Activated CD4-positive, CD25-positive, alpha-beta regulatory T cell treated with anti-CD3 and anti-CD28 coated beads, Interleukin-2, amount 50 U/mL, for 72 hours (primary cell): ENCODE measurements around the gene HTRA3.
A peak's percentile ranks its signal among the peaks of the same experiment; 100 is the strongest.

ENCODE experiments used
- DNase-seq: peaks from one replicate; pipeline ENCODE4 v3.0.0; 2021

Gene HTRA3

GRCh38 chr4:8269535-8270417, at the start of gene HTRA3:
Gene HTRA3, plus strand, starts transcription at chr4:8269754. Its CDS starts 215 bp downstream, at chr4:8269969.
- no peak for DNase-seq

GRCh38 chr4:8220661-8221450, 48.7 kb upstream of the HTRA3 start:
- no peak for DNase-seq

GRCh38 chr4:8221476-8221875, 48.1 kb upstream of the HTRA3 start:
- DNase-seq: no peak

GRCh38 chr4:8221985-8222384, 47.6 kb upstream of the HTRA3 start:
- no peak for DNase-seq

- no peak for DNase-seq
These were observed 46.8 kb upstream of the HTRA3 start for GRCh38 chr4:8222609-8223388.

- DNase-seq: no peak
These were observed 45.1 kb upstream of the HTRA3 start for GRCh38 chr4:8224267-8224974.

GRCh38 chr4:8224975-8225625, 44.5 kb upstream of the HTRA3 start:
- no peak for DNase-seq

- no peak for DNase-seq
These were observed 43.7 kb upstream of the HTRA3 start for GRCh38 chr4:8225706-8226443.

- no peak for DNase-seq
These were observed 42.3 kb upstream of the HTRA3 start for GRCh38 chr4:8227201-8227770.

GRCh38 chr4:8227771-8228318, 41.7 kb upstream of the HTRA3 start:
- no peak for DNase-seq

GRCh38 chr4:8228319-8229250, 41.0 kb upstream of the HTRA3 start:
- DNase-seq: peak; percentile 71

- no peak for DNase-seq
These were observed 40.1 kb upstream of the HTRA3 start for GRCh38 chr4:8229331-8229975.

GRCh38 chr4:8230033-8230432, 39.5 kb upstream of the HTRA3 start:
- no peak for DNase-seq

- DNase-seq: no peak
These were observed 38.7 kb upstream of the HTRA3 start for GRCh38 chr4:8230891-8231290.

- DNase-seq: no peak
These were observed 38.0 kb upstream of the HTRA3 start for GRCh38 chr4:8231551-8232049.

GRCh38 chr4:8232748-8233147, 36.8 kb upstream of the HTRA3 start:
- DNase-seq: no peak

- no peak for DNase-seq
These were observed 35.7 kb upstream of the HTRA3 start for GRCh38 chr4:8233672-8234484.

GRCh38 chr4:8234715-8235114, 34.8 kb upstream of the HTRA3 start:
- DNase-seq: no peak
